Lung (tissue), 12 donors: ENCODE data around the gene KIF26A. TPM values are rescaled to one million over a fixed set of nuclear protein-coding genes. Genes with fewer than 3 reads are reported as not detected.

Experiments used
- ATAC-seq: fragments of 200-7000 bp; cut with Tn5 transposase; one replicate; pipeline ENCODE4 v1.9.1; 2020; ENCODE audit warnings: moderate number of reproducible peaks; ENCODE audit not compliant: insufficient read depth, low FRiP score
- DNase-seq, 3 donors: peaks; one replicate each; pipeline ENCODE4 v3.0.0-alpha.2; 2013 to 2017
- H3K27ac ChIP-seq, 2 donors: one replicate each; pipeline ENCODE4 v1.5.1; 2013; ENCODE audit warnings: mild to moderate bottlenecking in 2 of 2, moderate library complexity in 2 of 2, control low read depth in 1 of 2, inconsistent platforms in 1 of 2, low read depth in 1 of 2, low read length in 1 of 2
- H3K27me3 ChIP-seq, 3 donors: one replicate each; pipeline ENCODE4 v1.5.1; 2013; ENCODE audit warnings: low read length in 2 of 3; ENCODE audit not compliant: control insufficient read depth in 3 of 3, insufficient read depth in 3 of 3
- H3K36me3 ChIP-seq, 4 donors: one replicate each; pipeline ENCODE4 v1.5.1; 2013; ENCODE audit warnings: low read length in 4 of 4, mild to moderate bottlenecking in 1 of 4, moderate library complexity in 1 of 4; ENCODE audit not compliant: control insufficient read depth in 4 of 4, insufficient read depth in 4 of 4
- H3K4me1 ChIP-seq, 5 donors: one replicate each; pipeline ENCODE4 v1.5.1; 2013; ENCODE audit warnings: low read length in 5 of 5, mild to moderate bottlenecking in 2 of 5, moderate library complexity in 1 of 5; ENCODE audit not compliant: control insufficient read depth in 5 of 5, insufficient read depth in 5 of 5
- H3K4me3 ChIP-seq: one replicate; pipeline ENCODE4 v1.5.1; 2013; ENCODE audit warnings: mild to moderate bottlenecking, control low read depth, moderate library complexity
- H3K9ac ChIP-seq, 2 donors: one replicate each; pipeline ENCODE4 v1.5.1; 2013; ENCODE audit warnings: low read length in 2 of 2, control low read depth in 1 of 2; ENCODE audit not compliant: insufficient read depth in 1 of 2
- H3K9me3 ChIP-seq, 4 donors: one replicate each; pipeline ENCODE4 v1.5.1; 2013; ENCODE audit warnings: low read length in 3 of 4, mild to moderate bottlenecking in 1 of 4, moderate library complexity in 1 of 4; ENCODE audit not compliant: control insufficient read depth in 4 of 4, insufficient read depth in 3 of 4
- WGBS, 2 donors: extraction: QIAGEN DNeasy Blood & Tissue Kit; methylation state at CpG; one replicate each; pipeline ENCODE4 v1.1.7; 2013; 5-methylcytosine and 5-hydroxymethylcytosine counted together
- polyA plus RNA-seq, 2 donors: library from polyadenylated mRNA; stranded (reverse); fragments of 200-250 nt; gene quantifications; one replicate each; pipeline ENCODE4 v1.2.1, GENCODE V29; 2013
- total RNA-seq, 2 donors: library from RNA; depleted of rRNA in 1 of 2; stranded (reverse); fragments of >200 nt in 1 of 2; gene quantifications; one replicate each; pipeline ENCODE4 v1.2.1, GENCODE V29; 2014 to 2021
- TF ChIP-seq, protein P1 (sequence below): IDR thresholded peaks from 2 replicates; pipeline ENCODE4 v1.5.1; 2012; ENCODE audit warnings: mild to moderate bottlenecking; ENCODE audit errors: control extremely low read depth, extremely low read depth
- donor health status: control.
- donor health status: control.
- donor health status: Bipolar disorder and iron deficiency.
- donor health status: healthy.
- donor health status: DM: yes; HTN: yes; CAD: no.

Gene KIF26A
- total and polyA plus RNA-seq, 4 donors, result 2.4 to 11.4 (median 4.5) TPM

GRCh38 chr14:104094056-104094708 lies 44.2 kb upstream of the KIF26A start:
- H3K27me3 ChIP-seq, result no peaks in the 10 kb centered on the region
- no peak for ATAC-seq
- H3K36me3 ChIP-seq, result no peaks in the 10 kb centered on the region
- TF ChIP-seq, protein P1, sequence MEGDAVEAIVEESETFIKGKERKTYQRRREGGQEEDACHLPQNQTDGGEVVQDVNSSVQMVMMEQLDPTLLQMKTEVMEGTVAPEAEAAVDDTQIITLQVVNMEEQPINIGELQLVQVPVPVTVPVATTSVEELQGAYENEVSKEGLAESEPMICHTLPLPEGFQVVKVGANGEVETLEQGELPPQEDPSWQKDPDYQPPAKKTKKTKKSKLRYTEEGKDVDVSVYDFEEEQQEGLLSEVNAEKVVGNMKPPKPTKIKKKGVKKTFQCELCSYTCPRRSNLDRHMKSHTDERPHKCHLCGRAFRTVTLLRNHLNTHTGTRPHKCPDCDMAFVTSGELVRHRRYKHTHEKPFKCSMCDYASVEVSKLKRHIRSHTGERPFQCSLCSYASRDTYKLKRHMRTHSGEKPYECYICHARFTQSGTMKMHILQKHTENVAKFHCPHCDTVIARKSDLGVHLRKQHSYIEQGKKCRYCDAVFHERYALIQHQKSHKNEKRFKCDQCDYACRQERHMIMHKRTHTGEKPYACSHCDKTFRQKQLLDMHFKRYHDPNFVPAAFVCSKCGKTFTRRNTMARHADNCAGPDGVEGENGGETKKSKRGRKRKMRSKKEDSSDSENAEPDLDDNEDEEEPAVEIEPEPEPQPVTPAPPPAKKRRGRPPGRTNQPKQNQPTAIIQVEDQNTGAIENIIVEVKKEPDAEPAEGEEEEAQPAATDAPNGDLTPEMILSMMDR, result no peak
- no peak overlapping the region for H3K4me3 ChIP-seq
- no peak for DNase-seq
- no peak overlapping the region for H3K27ac ChIP-seq
- H3K9ac ChIP-seq, result no peak overlapping the region
- WGBS, 2 donors, result 55 to 61% methylated on average over 20 of the region's 20 CpGs
- H3K4me1 ChIP-seq, result peaks cover 0 to 3% (median 0%) of the 10 kb centered on the region in 5 donors
- peaks cover 0 to 3% (median 0%) of the 10 kb centered on the region in 4 donors for H3K9me3 ChIP-seq

DNA sequence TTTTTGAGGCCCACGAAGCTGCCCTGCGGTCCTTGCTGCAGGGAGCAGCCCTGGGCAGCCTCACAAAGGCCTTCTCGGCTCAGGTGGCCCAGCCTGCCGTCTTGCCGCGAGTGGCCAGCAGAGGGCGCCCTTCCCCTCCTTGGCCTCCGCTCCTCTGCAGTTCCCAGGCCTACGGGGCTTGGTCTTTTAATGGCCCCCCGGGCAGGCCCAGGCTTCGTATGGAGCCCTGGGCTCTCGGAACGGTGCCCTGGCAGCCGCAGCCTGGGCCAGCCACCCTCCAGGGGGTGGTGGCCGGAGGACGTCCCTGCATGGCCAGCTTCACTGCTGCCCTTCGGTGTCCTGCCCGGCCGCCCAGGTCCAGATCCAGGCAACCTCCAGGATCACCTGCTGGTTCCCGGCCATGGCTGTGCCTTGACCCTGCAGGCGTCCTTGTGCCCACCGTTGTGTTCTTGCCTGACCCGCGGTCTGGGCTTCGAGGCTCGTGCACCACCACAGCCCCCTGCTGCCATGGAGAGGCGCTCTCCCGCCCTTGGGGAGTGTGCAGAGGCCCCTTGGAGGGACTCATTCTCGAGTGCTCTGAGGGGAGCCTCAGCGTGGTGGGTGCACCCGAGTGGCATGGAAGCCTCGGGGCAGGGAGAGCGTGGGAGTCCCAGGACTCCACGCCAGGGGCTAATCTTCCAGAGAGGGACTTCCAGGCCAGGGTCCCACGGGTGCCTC lies 43.5 kb upstream of the KIF26A start:
- Histone ChIP-seq H3K4me3 (no peak overlapping the region), H3K9ac (no peak overlapping the region), H3K9me3 (peaks cover 0 to 3% (median 0%) of the 10 kb centered on the region in 4 donors), H3K27ac (no peak overlapping the region), H3K36me3 (no peaks in the 10 kb centered on the region), H3K4me1 (peaks cover 0 to 3% (median 0%) of the 10 kb centered on the region in 5 donors), H3K27me3 (no peaks in the 10 kb centered on the region)
- 45 to 49% methylated on average over 34 to 35 of the region's 35 CpGs for WGBS, 2 donors
- DNase-seq (peak; percentile 50 to 79 (median 66)), ATAC-seq (no peak)
- TF ChIP-seq, protein P1, result peak; percentile 69

- no peak for ATAC-seq
These were observed 42.7 kb upstream of the KIF26A start for GRCh38 chr14:104095426-104096310.

More at GRCh38 chr14:104095426-104096310, 42.7 kb upstream of the KIF26A start:
- H3K4me3 ChIP-seq, result no peak overlapping the region
- DNase-seq, result no peak
- no peak overlapping the region for H3K27ac ChIP-seq
- H3K36me3 ChIP-seq, result no peaks in the 10 kb centered on the region
- H3K4me1 ChIP-seq, result peaks cover 0 to 3% (median 0%) of the 10 kb centered on the region in 5 donors
- H3K27me3 ChIP-seq, result no peaks in the 10 kb centered on the region
- H3K9me3 ChIP-seq, result no peaks in the 10 kb centered on the region
- TF ChIP-seq, protein P1, result no peak
- WGBS, 2 donors, result 88 to 91% methylated on average over 28 to 31 of the region's 31 CpGs
- no peak overlapping the region for H3K9ac ChIP-seq
